GM18507 (cell line): ENCODE results near the gene NBPF12.
"Not testable (repeated sequence)": the region's sequence is repeated elsewhere in the genome, so short reads cannot be mapped to it uniquely, and the experiment has no call there.

ENCODE experiments used
- DNase-seq: peaks from one replicate; pipeline ENCODE4 v3.0.0; 2011; ENCODE audit warnings: low read depth; ENCODE audit not compliant: insufficient read length; ENCODE audit errors: extremely low spot score
- FAIRE-seq: peaks from 2 replicates; lab custom pipeline; 2011; peaks lifted over from hg19 to GRCh38; lab: Jason Lieb, UNC

Gene NBPF12

DNA sequence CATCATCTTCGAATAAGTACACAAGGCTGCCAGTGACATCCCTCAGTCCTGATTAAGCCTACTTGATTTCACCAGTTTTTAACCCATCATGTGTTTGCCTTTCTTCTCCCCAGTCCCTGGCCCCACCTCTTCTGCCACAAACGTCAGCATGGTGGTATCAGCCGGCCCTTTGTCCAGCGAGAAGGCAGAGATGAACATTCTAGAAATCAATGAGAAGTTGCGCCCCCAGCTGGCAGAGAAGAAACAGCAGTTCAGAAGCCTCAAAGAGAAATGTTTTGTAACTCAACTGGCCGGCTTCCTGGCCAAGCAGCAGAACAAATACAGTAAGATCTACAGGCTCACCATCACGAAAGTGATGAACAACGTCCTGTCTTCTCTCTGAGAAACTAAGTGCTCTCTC is 28.2 kb downstream of the NBPF12 start:
- not testable (repeated sequence) for DNase-seq, FAIRE-seq

DNA sequence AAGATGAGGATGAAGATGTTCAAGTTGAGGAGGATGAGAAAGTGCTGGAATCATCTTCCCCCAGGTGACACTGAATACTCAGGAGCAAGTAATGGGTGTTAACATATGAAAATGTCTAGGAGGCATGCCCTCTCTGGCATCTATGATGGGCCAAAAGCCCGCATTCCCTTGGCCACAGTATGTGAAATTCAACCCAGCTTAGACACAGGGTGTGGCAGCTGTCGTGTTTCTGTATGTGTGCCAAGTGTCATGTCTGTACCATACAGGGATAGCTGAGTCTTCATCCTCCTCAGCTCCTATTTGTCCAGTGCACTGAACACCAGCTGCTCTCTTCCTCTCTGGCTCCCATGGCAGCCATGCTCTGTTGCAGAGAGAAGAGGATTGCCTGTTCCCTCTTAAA is 32.5 kb downstream of the NBPF12 start:
- not testable (repeated sequence) for FAIRE-seq, DNase-seq

DNA sequence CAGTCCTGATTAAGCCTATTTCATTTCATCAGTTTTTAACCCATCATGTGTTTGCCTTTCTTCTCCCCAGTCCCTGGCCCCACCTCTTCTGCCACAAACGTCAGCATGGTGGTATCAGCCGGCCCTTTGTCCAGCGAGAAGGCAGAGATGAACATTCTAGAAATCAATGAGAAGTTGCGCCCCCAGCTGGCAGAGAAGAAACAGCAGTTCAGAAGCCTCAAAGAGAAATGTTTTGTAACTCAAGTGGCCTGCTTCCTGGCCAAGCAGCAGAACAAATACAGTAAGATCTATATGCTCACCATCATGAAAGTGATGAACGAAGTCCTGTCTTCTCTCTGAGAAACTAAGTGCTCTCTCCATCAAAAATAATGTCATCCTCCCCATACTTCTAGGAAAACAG is 34.6 kb downstream of the NBPF12 start:
- not testable (repeated sequence) for FAIRE-seq, DNase-seq

DNA sequence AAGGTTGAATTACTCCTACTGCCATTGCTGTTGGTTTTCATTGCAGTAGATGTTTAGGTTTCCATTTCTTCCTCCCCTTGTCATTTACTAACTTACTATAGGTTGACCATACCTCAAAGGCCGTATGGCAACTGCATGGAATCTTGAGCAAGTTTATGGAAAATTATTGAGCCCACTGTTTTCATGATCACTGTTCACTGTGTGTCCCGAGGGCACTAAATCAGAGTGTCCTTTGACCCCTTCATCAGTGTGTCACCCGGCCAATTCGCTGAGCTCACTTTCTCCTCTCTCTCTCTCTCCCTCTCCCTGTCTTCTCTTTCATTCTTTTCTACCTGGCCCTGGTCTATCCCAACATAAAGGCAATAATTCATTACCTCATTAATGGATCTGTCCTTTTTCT is 47.7 kb downstream of the NBPF12 start:
- DNase-seq, FAIRE-seq: not testable (repeated sequence)

DNA sequence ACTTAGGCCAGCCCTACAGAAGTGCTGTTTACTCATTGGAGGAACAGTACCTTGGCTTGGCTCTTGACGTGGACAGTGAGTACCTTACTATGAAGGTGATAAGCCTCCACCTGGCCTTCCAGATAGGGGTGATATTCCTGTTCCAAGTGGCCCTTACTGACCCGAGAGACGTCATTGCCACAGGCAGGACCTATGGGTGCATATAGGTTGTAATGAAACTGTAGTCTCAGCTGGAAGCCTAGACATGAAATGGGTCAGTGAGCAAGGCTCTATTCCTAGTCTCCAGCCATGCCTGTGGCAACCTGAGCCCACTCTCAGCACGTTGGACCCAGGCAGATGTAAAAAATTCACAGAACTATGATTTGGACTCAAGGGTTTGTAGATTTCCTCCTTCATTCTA is 48.3 kb downstream of the NBPF12 start:
- FAIRE-seq, DNase-seq: not testable (repeated sequence)

DNA sequence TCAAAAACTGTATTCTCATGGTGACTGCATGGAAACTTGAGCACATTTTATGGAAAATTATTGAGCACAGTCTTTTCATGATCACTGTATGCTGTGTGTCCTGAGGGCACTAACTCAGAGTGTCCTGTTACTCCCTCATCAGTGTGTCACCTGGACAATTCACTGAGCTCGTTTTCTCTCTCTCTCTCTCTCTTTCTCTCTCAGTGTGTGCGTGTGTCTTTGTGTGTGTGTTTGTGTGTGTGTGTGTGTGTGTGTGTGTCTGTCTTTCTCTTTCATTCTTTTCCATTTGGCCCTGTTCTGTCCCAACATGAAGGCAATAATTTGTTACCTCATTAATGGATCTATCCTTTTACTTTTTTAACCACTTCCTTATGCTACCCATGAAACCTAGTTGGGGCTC is 49.4 kb downstream of the NBPF12 start:
- DNase-seq, FAIRE-seq: not testable (repeated sequence)

DNA sequence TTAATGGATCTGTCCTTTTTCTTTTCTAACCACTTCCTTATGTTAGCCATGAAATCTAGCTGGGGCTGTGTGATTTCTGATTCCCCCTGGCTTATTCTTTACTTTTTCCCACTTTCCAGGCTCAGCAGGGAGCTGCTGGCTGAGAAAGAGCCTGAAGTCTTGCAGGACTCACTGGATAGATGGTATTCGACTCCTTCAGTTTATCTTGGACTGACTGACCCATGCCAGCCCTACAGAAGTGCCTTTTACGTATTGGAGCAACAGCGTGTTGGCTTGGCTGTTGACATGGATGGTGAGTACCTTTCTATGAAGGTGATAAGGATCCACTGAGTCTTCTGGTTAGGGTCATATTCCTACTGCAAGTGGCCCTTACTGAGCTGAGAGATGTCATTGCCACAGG is 51.3 kb downstream of the NBPF12 start:
- not testable (repeated sequence) for DNase-seq, FAIRE-seq

DNA sequence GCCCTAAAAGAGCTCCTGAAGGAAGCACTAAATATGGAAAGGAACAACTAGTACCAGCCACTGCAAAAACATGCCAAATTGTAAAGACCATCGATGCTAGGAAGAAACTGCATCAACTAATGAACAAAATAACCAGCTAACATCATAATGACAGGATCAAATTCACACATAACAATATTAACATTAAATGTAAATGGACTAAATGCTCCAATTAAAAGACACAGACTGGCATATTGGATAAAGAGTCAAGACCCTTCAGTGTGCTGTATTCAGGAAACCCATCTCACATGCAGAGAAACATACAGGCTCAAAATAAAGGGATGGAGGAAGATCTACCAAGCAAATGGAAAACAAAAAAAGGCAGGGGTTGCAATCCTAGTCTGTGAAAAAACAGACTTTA is 70.4 kb downstream of the NBPF12 start:
- not testable (repeated sequence) for DNase-seq, FAIRE-seq

DNA sequence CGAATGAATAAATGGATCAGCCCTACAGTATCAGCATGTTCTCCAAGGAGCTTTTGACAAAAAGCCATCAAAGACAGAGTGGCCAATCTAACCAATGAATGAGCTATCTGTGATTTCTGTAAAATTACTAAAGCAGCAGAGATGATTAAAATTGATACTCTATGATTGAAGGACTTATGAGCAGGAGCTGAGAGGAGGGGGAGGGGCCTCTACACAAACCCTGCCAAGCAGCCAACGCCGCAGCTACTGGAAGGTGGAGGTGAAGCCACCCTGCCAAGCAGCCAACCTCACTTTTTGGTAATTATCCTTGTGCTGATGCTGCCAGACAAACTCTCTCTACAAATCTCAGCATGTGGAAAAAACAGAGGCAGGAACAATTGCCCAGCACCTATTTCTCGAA is 88.9 kb downstream of the NBPF12 start:
- DNase-seq, FAIRE-seq: not testable (repeated sequence)

DNA sequence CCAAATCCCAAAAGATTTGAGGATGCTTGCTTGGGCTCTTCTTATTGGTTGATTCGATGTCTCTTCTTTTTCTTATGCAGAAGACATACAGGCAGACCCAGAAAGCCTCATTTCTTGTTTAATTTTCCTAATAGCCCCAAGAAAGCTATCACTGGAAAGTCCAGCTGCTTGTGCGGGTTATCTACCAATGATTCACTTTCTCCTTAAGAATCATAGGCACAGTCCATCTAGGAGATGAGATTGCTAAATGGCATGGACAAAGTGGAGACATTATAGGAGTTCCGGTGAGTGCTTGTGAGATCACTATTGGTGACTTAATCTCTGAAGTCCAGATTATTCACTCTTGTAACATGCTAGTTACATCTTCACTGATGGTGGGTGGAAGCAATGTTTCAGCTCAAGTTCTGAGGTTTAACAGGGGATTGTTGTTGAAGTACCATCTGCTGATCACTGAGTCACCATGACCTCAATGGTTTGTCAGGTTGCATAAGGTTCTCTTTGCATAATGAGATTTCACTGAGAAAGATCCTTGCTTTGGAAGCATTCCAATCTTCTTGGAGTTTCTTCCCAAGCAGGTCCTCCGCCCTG is 92.0 kb downstream of the NBPF12 start:
- not testable (repeated sequence) for FAIRE-seq, DNase-seq

DNA sequence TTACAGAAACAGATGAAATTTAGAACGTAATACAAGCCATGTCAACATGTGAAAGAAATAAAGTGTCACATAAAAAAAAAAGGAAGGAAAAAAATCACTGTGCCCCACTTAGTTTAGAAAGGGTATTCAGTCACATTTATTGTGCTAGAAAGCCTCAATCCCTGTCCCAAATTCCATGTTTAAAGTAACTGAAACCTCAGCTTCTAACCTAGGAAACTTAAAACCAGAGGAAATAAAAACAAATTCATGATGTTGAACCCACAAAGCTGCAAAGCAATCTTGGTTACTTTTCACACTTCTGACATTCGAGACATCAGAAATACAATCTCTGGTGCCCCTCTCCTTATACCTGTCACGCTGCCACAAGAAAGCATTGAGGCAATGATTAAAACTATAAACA is 101.8 kb downstream of the NBPF12 start:
- DNase-seq (no peak), FAIRE-seq (no peak)

DNA sequence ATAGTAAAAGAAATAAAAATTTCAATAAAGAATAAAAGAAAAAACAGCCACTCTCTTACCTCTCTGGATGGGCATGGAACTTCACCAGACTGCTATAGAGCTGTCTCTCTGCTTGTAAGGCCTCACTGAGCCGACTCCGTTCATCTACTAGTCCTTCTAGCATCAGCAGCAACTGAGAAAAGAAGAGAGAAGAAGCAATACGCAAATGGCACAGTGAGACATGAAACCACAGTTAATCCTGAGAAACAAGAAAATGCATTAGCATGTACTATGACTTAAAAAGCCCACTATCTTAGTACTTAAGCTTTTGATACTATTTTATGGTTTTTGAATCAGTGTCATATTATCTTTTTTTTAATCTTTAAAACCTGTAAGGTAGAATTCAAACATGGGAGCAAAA is 104.8 kb downstream of the NBPF12 start:
- DNase-seq, FAIRE-seq: not testable (repeated sequence)

DNA sequence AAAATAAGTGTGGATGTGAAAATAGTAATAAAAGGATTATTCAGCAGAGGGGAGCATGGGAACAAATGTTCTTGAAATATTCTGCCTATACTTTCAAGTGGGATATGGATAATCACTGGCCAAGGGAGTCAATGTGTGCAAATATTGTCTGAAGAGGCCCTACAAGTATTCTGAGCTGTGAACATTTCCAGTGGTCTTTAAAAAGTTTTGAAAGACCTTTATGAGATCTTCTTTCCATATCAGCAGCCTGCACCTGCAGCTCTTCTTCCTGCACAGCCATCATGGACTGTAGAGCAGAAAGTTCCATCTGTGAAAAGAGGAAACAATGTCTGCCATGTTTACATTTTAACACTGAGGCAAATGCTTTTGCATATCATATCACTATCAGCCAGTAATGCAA is 106.4 kb downstream of the NBPF12 start:
- DNase-seq, FAIRE-seq: not testable (repeated sequence)
